CD4-positive, alpha-beta T cell (primary cell): ENCODE results near the gene SLC25A13. TPM values are rescaled to one million over a fixed set of nuclear protein-coding genes. Genes with fewer than 3 reads are reported as not detected.
"Not testable (repeated sequence)": the region's sequence is repeated elsewhere in the genome, so short reads cannot be mapped to it uniquely, and the experiment has no call there.

Source experiments
- ATAC-seq: fragments of 200-7000 bp; cut with Tn5 transposase; one replicate; pipeline ENCODE4 v1.10.0; 2022; ENCODE audit warnings: mild to moderate bottlenecking; ENCODE audit not compliant: poor library complexity
- CTCF ChIA-PET: fragments of 350-600 bp; sonication (Branson Sonifier 250); formaldehyde crosslinking; loops from one replicate; lab custom pipeline; 2021; ENCODE audit warnings: antibody characterized with exemption, inconsistent platforms; lab: Charles Lee
- POLR2A ChIA-PET: fragments of 350-600 bp; sonication (Branson Sonifier 250); formaldehyde crosslinking; loops from one replicate; lab custom pipeline; 2021; ENCODE audit warnings: antibody characterized with exemption, inconsistent platforms; lab: Charles Lee
- DNase-seq, 14 experiments: peaks; one replicate each; pipeline ENCODE4 v3.0.0-alpha.2; 2013 to 2020; ENCODE audit warnings: mixed read lengths in 2 of 14
- H3K27ac ChIP-seq, 2 donors: one replicate each; pipeline versions ENCODE4 v1.5.1 to v1.7.0; 2013; ENCODE audit warnings: low read length in 2 of 2, low read depth in 1 of 2, mild to moderate bottlenecking in 1 of 2
- H3K27me3 ChIP-seq, 2 experiments: 1 replicate in 1 of 2; 2 replicates in 1 of 2; pipeline versions ENCODE4 v1.6.1 to v1.7.0; 2013; ENCODE audit warnings: low read length in 2 of 2, control low read depth in 1 of 2, mild to moderate bottlenecking in 1 of 2, moderate library complexity in 1 of 2; ENCODE audit not compliant: insufficient read depth in 2 of 2, control insufficient read depth in 1 of 2
- H3K36me3 ChIP-seq: one replicate; pipeline ENCODE4 v1.6.1; 2013; ENCODE audit warnings: low read length, control low read depth; ENCODE audit not compliant: insufficient read depth
- H3K4me1 ChIP-seq: one replicate; pipeline ENCODE4 v1.6.1; 2013; ENCODE audit warnings: low read length, control low read depth; ENCODE audit not compliant: insufficient read depth
- H3K4me3 ChIP-seq: one replicate; pipeline ENCODE4 v1.5.1; 2013; ENCODE audit warnings: mild to moderate bottlenecking, low read length, moderate library complexity
- H3K9me3 ChIP-seq, 2 experiments: 1 replicate in 1 of 2; 2 replicates in 1 of 2; pipeline versions ENCODE4 v1.6.1 to v1.7.0; 2013; ENCODE audit warnings: low read length in 2 of 2, mild to moderate bottlenecking in 2 of 2, control low read depth in 1 of 2, moderate library complexity in 1 of 2; ENCODE audit not compliant: control insufficient read depth in 1 of 2, insufficient read depth in 1 of 2
- H3K27ac Mint-ChIP-seq: one replicate; pipeline ENCODE4 v1.8.0; 2020; ENCODE audit warnings: mixed read lengths
- H3K27me3 Mint-ChIP-seq: one replicate; pipeline ENCODE4 v1.8.0; 2021; ENCODE audit warnings: mixed read lengths
- H3K36me3 Mint-ChIP-seq: one replicate; pipeline ENCODE4 v1.8.0; 2021; ENCODE audit warnings: low read depth, mixed read lengths
- H3K4me1 Mint-ChIP-seq: one replicate; pipeline ENCODE4 v1.8.0; 2021; ENCODE audit warnings: low read depth, mixed read lengths
- H3K4me3 Mint-ChIP-seq: one replicate; pipeline ENCODE4 v1.8.0; 2020; ENCODE audit warnings: mild to moderate bottlenecking, mixed read lengths
- H3K9me3 Mint-ChIP-seq: one replicate; pipeline ENCODE4 v1.8.0; 2020; ENCODE audit warnings: mixed read lengths
- CTCF ChIP-seq: fragments of 200-600 bp; IDR thresholded peaks from one replicate; pipeline ENCODE4 v1.8.0; 2022; ENCODE audit warnings: antibody characterized with exemption, mild to moderate bottlenecking
- intact Hi-C, 2 experiments: fragments of 100-400 bp; cut with DNase I in 1 of 2; cut with micrococcal nuclease in 1 of 2; formaldehyde crosslinking; loops; one replicate each; pipeline versions ENCODE4 v1.15.1 to v1.9.0; 2023 to 2025; cut with DNase I, micrococcal nuclease
- total RNA-seq, 174 experiments: library from RNA in 2 of 174; stranded (reverse) in 2 of 174; gene quantifications; one replicate each; pipeline ENCODE4 v1.2.3 and lab custom pipeline; 2021 to 2026

SLC25A13 gene
- total RNA-seq, 2 experiments from 2014 or later, result 12.7 to 13.5 TPM

DNA sequence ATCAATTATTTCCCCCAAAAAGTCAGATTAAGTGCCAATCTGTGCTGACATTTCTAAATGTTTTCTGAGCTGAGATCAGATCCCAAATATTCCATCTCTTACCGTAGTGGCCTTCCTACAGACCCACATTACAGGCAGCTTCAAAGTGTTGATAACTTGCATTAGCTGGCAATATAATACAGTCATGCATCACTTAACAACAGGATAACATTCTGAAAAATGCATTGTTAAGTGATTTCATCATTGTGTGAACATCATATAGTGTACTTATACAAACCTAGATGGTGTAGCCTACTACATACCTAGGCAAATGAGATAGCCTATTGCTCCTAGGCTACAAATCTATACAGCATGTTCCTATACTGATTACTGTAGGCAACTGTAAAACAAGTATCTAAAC is 22.4 kb downstream of the SLC25A13 start:
- Histone ChIP-seq H3K27me3 (no peaks in the 10 kb centered on the region), H3K36me3 (no peaks in the 10 kb centered on the region), H3K27ac (no peak overlapping the region), H3K4me1 (peaks cover 12% of the 10 kb centered on the region), H3K9me3 (no peaks in the 10 kb centered on the region), H3K4me3 (no peak overlapping the region)
- Mint-ChIP-seq H3K27me3 (no peaks in the 10 kb centered on the region), H3K9me3 (no peaks in the 10 kb centered on the region), H3K4me1 (peaks cover 33% of the 10 kb centered on the region), H3K36me3 (peaks cover 11% of the 10 kb centered on the region), H3K4me3 (no peak overlapping the region), H3K27ac (no peak overlapping the region)
- no peak for ATAC-seq
- POLR2A ChIA-PET, result no interaction called here
- TF ChIP-seq CTCF, result no peak
- intact Hi-C loops, result no loop called here
- CTCF ChIA-PET, result interaction anchor here (1.0 kb wide), 1 partner anchor 12 kb away, joined by 3 read pairs; no protein-coding TSS in a partner anchor
- no peak for DNase-seq

DNA sequence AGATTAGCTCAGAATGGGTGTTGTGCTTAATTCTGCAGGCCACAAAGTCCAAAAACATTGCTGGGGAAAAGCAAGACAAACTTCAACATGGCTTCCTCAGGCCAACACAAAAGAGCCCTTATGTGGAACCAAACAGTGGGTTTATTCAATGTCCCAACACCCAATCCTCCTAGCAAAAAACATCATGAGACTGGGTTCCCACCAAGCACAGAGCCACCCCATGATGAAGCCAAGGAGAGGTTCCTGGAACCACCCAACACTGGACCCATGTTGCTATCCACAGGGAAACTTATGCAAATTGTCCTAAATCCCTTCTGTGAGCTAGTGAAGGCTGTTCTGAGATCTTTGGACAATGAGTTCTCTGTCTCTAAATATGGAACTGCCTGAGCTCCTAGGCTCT is 24.0 kb downstream of the SLC25A13 start:
- H3K4me1 Mint-ChIP-seq, result peaks cover 17% of the 10 kb centered on the region
- CTCF ChIA-PET, result no interaction called here
- ATAC-seq, result no peak

GRCh38 chr7:96297446-96297845 is 24.5 kb downstream of the SLC25A13 start:
- H3K36me3 ChIP-seq, H3K27me3 ChIP-seq, H3K4me3 ChIP-seq, H3K27ac ChIP-seq, H3K9me3 ChIP-seq, H3K27me3 Mint-ChIP-seq, POLR2A ChIA-PET, H3K4me3 Mint-ChIP-seq, ATAC-seq, CTCF ChIA-PET, DNase-seq, intact Hi-C loops, H3K9me3 Mint-ChIP-seq, H3K4me1 ChIP-seq, H3K27ac Mint-ChIP-seq: not testable (repeated sequence)
- Mint-ChIP-seq H3K36me3 (peaks cover 21% of the 10 kb centered on the region), H3K4me1 (peaks cover 12% of the 10 kb centered on the region)

More for the DNA sequence above, 24.0 kb downstream of the SLC25A13 start:
- peaks cover 3% of the 10 kb centered on the region for H3K4me1 ChIP-seq
- no peaks in the 10 kb centered on the region for H3K27me3 Mint-ChIP-seq
- H3K36me3 Mint-ChIP-seq, result peaks cover 18% of the 10 kb centered on the region
- H3K9me3 ChIP-seq, result no peaks in the 10 kb centered on the region
- no peak overlapping the region for H3K27ac ChIP-seq
- no peaks in the 10 kb centered on the region for H3K9me3 Mint-ChIP-seq
- H3K27me3 ChIP-seq, result no peaks in the 10 kb centered on the region
- no peak overlapping the region for H3K4me3 Mint-ChIP-seq
- H3K27ac Mint-ChIP-seq, result no peak overlapping the region
- DNase-seq, result no peak
- H3K36me3 ChIP-seq, result no peaks in the 10 kb centered on the region
- intact Hi-C loops, result no loop called here
- H3K4me3 ChIP-seq, result no peak overlapping the region
- no peak for TF ChIP-seq CTCF
- POLR2A ChIA-PET, result no interaction called here

DNA sequence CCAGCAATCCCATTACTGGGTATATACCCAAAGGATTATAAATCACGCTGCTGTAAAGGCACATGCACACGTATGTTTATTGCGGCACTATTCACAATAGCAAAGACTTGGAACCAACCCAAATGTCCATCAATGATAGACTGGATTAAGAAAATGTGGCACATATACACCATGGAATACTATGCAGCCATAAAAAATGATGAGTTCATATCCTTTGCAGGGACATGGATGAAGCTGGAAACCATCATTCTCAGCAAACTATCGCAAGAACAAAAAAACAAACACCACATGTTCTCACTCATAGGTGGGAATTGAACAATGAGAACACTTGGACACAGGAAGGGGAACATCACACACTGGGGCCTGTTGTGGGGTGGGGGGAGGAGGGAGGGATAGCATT is 28.0 kb downstream of the SLC25A13 start:
- H3K9me3 ChIP-seq, H3K27me3 Mint-ChIP-seq, CTCF ChIA-PET, H3K27me3 ChIP-seq, DNase-seq, POLR2A ChIA-PET, H3K4me1 ChIP-seq, intact Hi-C loops, H3K4me3 ChIP-seq, H3K36me3 ChIP-seq, ATAC-seq, H3K27ac ChIP-seq, H3K9me3 Mint-ChIP-seq, H3K27ac Mint-ChIP-seq, H3K4me3 Mint-ChIP-seq: not testable (repeated sequence)
- Mint-ChIP-seq H3K4me1 (peaks cover 11% of the 10 kb centered on the region), H3K36me3 (peaks cover 53% of the 10 kb centered on the region)
